A673 (cell line): ENCODE measurements around the gene TAOK2.

ENCODE experiments used
- EZH2 ChIP-seq: fragments of 200-600 bp; sonication (generic); IDR thresholded peaks from 2 replicates; pipeline ENCODE4 v1.6.1; 2017; ENCODE audit warnings: borderline replicate concordance, low read depth, mild to moderate bottlenecking, mixed read lengths, antibody characterized with exemption, low read length; ENCODE audit not compliant: poor library complexity, severe bottlenecking
- TF ChIP-seq, protein P1 (sequence below): fragments of 300-800, 200-600 bp; sonication (generic); conservative IDR thresholded peaks from 2 replicates; pipeline ENCODE4 v1.5.1; 2017; ENCODE audit warnings: low read depth, mild to moderate bottlenecking, antibody characterized with exemption, low read length, moderate library complexity, mixed read lengths

DNA sequence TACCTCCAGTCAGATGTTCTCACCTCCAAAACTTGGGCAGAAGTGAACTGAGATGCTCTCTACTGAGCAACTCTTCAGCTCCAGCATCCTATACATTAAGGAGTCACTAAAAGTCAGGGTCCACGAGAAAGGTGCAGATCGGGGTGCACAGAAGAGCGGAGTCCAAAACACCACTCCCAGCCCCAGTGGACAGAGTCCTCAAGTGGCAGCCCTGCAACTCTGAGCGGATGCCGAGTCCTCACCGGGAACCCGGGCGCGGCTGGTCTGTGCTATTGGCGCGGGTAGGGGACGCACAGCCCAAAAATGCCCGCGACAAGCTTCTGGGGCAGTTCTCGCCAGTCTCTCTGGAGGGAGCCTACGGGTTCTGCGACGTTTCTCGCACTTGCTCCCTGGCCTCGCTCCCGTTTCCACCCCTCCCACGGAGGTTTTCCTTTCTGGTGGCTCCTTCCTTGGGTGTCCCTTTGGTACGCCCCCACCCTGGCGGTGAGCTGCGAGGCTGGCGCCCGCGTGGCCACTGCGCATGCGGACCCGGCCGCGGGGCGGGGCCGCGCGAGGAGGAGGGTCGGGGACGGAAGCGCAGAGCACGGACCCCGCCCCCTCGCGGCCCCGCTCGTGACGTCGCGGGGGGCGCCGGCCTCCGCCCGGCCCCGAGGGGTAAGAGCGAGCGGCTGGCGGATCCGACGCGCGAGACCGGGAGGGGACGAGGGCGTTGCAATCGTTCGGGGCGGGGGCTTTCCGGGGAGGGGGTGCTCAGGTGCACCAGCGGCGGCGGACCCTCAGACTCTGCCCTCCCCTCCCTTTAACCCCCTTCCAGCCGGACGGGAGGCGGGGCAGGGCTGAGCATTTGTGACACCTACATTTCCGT lies 12.0 kb upstream of the TAOK2 start, which contains the start of gene TMEM219:
- TF ChIP-seq, protein P1, sequence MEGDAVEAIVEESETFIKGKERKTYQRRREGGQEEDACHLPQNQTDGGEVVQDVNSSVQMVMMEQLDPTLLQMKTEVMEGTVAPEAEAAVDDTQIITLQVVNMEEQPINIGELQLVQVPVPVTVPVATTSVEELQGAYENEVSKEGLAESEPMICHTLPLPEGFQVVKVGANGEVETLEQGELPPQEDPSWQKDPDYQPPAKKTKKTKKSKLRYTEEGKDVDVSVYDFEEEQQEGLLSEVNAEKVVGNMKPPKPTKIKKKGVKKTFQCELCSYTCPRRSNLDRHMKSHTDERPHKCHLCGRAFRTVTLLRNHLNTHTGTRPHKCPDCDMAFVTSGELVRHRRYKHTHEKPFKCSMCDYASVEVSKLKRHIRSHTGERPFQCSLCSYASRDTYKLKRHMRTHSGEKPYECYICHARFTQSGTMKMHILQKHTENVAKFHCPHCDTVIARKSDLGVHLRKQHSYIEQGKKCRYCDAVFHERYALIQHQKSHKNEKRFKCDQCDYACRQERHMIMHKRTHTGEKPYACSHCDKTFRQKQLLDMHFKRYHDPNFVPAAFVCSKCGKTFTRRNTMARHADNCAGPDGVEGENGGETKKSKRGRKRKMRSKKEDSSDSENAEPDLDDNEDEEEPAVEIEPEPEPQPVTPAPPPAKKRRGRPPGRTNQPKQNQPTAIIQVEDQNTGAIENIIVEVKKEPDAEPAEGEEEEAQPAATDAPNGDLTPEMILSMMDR, result peak; percentile 30; the same call in 1 of the 2 replicates
- no peak for TF ChIP-seq EZH2
